ENCODE data around the gene RPRD1A. TPM values are rescaled to one million over a fixed set of nuclear protein-coding genes. Genes with fewer than 3 reads are reported as not detected.

RPRD1A gene
- total and polyA plus RNA-seq, 7 donors, result 24.9 to 67.1 (median 49.4) TPM

- Histone ChIP-seq H3K27ac (no peak overlapping the region), H3K27me3 (ENCODE audit: insufficient read depth in 3 of 3, low read length in 2 of 3) (no peaks in the 10 kb centered on the region), H3K9me3 (no peaks in the 10 kb centered on the region), H3K36me3 (ENCODE audit: insufficient read depth in 1 of 2, low read depth in 1 of 2) (peaks cover 0 to 2% of the 10 kb centered on the region in 2 donors), H3K4me1 (no peaks in the 10 kb centered on the region), H3K4me3 (no peak overlapping the region)
- TF ChIP-seq CTCF (IDR thresholded peaks at IDR 0.05), result no peak
- WGBS, 3 donors, result 72 to 80% (median 78%) methylated on average over 3 of the region's 3 CpGs
- intact Hi-C loops (cut with DNase I), result no loop called here
- no peak for DNase-seq
- no peak for ATAC-seq
Observed at GRCh38 chr18:36009214-36009613, 58.1 kb downstream of the RPRD1A start.

GRCh38 chr18:36006997-36007396 is 60.4 kb downstream of the RPRD1A start:
- no peak for TF ChIP-seq CTCF (IDR thresholded peaks at IDR 0.05)
- Histone ChIP-seq H3K36me3 (ENCODE audit: insufficient read depth in 1 of 2, low read depth in 1 of 2) (no peaks in the 10 kb centered on the region), H3K27me3 (ENCODE audit: insufficient read depth in 3 of 3, low read length in 2 of 3) (no peaks in the 10 kb centered on the region), H3K4me1 (no peaks in the 10 kb centered on the region), H3K9me3 (no peaks in the 10 kb centered on the region), H3K27ac (no peak overlapping the region), H3K4me3 (no peak overlapping the region)
- DNase-seq, result no peak
- intact Hi-C loops (cut with DNase I), result no loop called here
- 95 to 99% (median 99%) methylated on average over 2 of the region's 2 CpGs for WGBS, 3 donors
- no peak for ATAC-seq

GRCh38 chr18:35999925-36000324 is 67.4 kb downstream of the RPRD1A start:
- H3K27me3 ChIP-seq (ENCODE audit: insufficient read depth in 3 of 3, low read length in 2 of 3), result no peaks in the 10 kb centered on the region
- H3K27ac ChIP-seq, result no peak overlapping the region
- no peak overlapping the region for H3K4me3 ChIP-seq
- intact Hi-C loops (cut with DNase I), result no loop called here
- no peaks in the 10 kb centered on the region for H3K36me3 ChIP-seq (ENCODE audit: insufficient read depth in 1 of 2, low read depth in 1 of 2)
- H3K9me3 ChIP-seq, result no peaks in the 10 kb centered on the region
- no peaks in the 10 kb centered on the region for H3K4me1 ChIP-seq
- TF ChIP-seq CTCF (IDR thresholded peaks at IDR 0.05), result no peak
- ATAC-seq (no peak), DNase-seq (no peak)
- WGBS, 3 donors, result 36 to 48% (median 39%) methylated on average over 1 of the region's 1 CpG

DNA sequence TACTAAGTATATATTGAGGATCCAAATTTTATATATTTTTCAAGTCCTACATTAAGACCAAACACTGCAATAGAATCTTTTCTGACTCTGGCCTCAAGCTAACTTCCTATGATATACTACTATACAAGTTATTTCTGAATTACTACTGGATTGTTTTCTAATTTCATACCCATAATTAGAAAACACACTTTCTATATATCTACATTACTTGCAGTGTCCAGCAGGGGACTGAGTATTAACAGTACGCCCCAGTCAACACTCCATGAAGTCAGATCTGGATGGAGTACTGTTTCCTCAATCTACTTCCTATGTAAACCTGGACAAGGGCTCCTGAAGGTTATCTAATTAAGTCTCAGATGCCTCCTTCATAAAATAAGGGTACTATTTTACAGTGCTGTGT is 68.4 kb downstream of the RPRD1A start:
- Histone ChIP-seq H3K27me3 (ENCODE audit: insufficient read depth in 3 of 3, low read length in 2 of 3) (no peaks in the 10 kb centered on the region), H3K4me3 (no peak overlapping the region), H3K9me3 (no peaks in the 10 kb centered on the region), H3K4me1 (no peaks in the 10 kb centered on the region), H3K27ac (no peak overlapping the region), H3K36me3 (ENCODE audit: insufficient read depth in 1 of 2, low read depth in 1 of 2) (no peaks in the 10 kb centered on the region)
- no peak for ATAC-seq
- no peak for TF ChIP-seq CTCF (IDR thresholded peaks at IDR 0.05)
- no peak for DNase-seq
- intact Hi-C loops (cut with DNase I), result no loop called here
- 66 to 78% (median 69%) methylated on average over 1 of the region's 1 CpG for WGBS, 3 donors

GRCh38 chr18:35993013-35993412 is 74.3 kb downstream of the RPRD1A start:
- DNase-seq (no peak), ATAC-seq (peak; percentile 63 to 89 (median 88))

More at GRCh38 chr18:35993013-35993412, 74.3 kb downstream of the RPRD1A start:
- no peaks in the 10 kb centered on the region for H3K4me1 ChIP-seq
- no peaks in the 10 kb centered on the region for H3K9me3 ChIP-seq
- no peak overlapping the region for H3K4me3 ChIP-seq
- TF ChIP-seq CTCF (IDR thresholded peaks at IDR 0.05), result no peak
- WGBS, 3 donors, result 53 to 86% (median 56%) methylated on average over 6 of the region's 6 CpGs
- H3K27ac ChIP-seq, result no peak overlapping the region
- no peaks in the 10 kb centered on the region for H3K27me3 ChIP-seq (ENCODE audit: insufficient read depth in 3 of 3, low read length in 2 of 3)
- peaks cover 0 to 45% of the 10 kb centered on the region in 2 donors for H3K36me3 ChIP-seq (ENCODE audit: insufficient read depth in 1 of 2, low read depth in 1 of 2)
- intact Hi-C loops (cut with DNase I), result no loop called here
